ENCODE data around the gene PGLYRP4.
"Not testable (repeated sequence)": the region's sequence is repeated elsewhere in the genome, so short reads cannot be mapped to it uniquely, and the experiment has no call there.

PGLYRP4 gene

DNA sequence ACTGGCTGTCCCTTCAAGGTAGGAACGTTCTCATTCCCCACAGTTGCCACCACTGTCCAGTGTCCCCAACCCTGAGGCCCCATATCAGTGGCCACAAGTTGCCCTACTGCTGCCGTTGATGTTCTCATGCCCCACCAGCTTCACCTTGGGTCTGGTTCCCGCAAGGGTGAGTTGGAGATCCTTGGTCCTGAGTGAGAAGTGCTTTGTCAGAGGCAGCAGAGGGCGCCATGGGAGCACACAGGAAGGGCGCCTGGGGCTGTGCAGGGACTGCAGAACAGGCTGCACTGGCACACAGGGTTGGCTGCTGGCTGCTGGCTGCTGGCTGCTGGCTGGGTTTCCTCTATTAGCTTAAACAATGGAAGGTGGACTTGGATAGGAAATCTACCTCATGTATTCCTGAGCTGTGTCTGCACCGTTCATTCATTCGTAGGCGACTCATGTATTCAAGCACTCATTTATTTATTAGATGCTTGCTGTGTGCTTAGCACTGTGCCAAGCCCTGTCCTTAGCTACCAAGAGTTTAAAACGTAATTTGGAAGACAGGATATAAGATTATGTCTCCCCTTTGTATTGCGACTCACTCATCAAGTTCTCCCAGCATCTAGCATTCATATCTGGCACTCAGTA is 6.9 kb upstream of the PGLYRP4 start:
- no peak for DNase-seq

GRCh38 chr1:153354515-153355193 is 6.0 kb upstream of the PGLYRP4 start:
- no peak for DNase-seq

GRCh38 chr1:153353226-153353947 is 4.7 kb upstream of the PGLYRP4 start:
- no peak for DNase-seq

DNA sequence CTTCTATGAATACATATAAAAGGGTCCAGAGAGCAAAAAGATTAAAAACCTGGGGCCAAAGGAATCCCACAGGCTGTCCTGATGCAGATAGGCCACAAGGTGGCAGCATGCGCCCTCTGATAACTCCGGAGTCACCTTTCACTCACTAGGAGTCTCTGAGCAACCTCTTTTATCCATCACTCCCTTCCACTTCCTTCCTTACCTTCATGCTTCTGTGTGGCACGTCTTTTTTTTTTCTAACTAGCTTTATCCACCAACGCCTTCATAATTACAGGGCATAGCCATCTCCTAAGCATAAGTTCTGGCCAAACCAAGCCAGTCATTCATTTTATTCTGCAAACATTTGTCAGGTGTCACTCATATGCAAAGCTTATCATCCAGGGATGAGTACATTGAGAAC is 3.9 kb upstream of the PGLYRP4 start:
- peak; percentile 49 for DNase-seq

GRCh38 chr1:153350321-153350957 is 1.8 kb upstream of the PGLYRP4 start:
- no peak for DNase-seq

- DNase-seq: no peak
Measured at GRCh38 chr1:153349363-153350320, 1.0 kb upstream of the PGLYRP4 start.

- no peak for DNase-seq
Measured at GRCh38 chr1:153347856-153348255, 785 bp downstream of the PGLYRP4 start.

DNA sequence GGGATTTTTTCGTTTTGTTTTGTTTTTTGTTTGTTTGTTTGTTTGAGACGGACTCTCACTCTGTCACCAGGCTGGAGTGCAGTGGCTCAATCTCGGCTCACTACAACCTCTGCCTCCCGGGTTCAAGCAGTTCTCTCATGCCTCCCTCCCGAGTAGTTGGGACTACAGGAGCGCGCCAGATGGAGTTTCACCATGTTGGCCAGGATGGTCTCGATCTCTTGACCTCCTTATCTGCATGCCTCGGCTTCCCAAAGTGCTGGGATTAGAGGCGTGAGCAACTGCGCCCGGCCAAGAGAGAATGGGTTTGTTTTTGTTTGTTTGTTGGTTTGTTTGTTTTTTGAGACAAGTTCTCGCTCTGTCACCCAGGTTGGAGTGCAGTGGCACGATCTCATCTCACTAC is 1.6 kb downstream of the PGLYRP4 start:
- not testable (repeated sequence) for DNase-seq

- DNase-seq: no peak
Measured at GRCh38 chr1:153346077-153346723, 2.4 kb downstream of the PGLYRP4 start.

GRCh38 chr1:153345187-153346076 is 3.2 kb downstream of the PGLYRP4 start:
- no peak for DNase-seq

GRCh38 chr1:153344718-153345025 is 4.0 kb downstream of the PGLYRP4 start:
- DNase-seq: no peak

DNA sequence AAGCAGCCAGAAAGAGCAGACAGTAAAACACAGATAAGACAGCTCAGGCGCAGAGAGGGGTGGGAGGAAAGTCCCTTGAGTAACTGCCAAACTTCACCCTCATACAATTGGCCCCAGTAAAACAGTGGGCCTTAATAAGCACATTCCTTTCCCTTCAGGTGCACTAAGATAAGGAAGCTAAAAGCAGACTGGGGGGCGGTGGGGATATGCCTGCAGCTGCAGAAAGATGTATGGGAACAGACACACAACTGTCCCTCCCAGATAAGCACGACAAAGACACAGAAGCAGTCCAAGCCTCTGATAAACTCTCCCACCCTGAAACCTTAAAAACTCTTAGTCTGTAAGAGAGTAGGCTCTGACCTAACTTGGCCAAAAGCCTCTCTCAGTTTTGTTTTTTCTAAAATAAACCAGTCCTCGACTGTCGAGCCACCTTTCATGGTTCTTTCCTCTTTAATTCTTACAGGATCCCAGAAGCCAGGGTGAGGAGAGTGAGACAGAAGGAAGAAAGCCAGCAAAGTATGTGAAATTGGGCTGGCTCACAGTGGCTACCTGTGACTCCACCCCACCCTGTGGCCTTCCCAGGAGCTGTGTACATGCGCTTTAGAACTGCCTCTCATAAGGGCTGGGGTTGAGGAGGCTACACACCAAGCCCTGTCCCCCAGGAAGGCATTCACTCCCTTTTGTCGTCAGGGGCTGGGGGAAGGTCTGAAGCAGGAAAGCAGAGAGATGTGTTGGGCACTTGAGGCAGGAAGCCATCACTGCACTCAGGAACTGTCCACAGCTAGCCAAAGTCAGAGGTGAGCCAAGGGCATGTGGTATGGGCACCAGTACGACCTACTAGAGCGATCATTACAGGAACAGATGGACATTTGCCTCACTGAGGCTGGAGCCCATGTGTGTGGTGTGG is 4.6 kb downstream of the PGLYRP4 start:
- no peak for DNase-seq

- DNase-seq: no peak
Measured at GRCh38 chr1:153343040-153343681, 5.5 kb downstream of the PGLYRP4 start.

GRCh38 chr1:153342178-153342577 is 6.5 kb downstream of the PGLYRP4 start:
- no peak for DNase-seq

DNA sequence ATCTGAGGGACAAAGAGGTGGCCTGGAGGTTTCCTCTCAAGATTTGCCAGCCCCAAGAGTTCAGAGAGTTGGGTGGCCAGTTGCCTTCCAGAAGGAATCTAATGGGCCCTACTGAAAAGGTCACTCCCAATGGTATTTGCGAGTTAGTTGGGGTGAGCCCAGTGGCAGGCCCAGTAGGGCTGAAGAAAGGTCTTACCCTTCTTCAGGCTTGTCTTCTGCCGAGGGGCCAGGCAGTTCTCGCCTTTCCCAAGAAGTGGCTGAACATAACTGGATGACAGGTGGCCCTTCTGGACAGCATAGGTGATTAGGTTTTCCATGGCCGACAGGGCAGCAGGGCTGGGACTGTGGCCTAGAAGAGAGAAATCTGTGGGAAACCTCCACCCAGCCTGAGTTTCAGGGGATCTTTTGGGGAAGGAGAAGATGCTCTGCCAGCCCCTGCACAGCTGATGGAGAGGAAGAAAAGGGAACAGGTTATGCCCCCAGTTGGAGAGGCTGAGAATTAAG is 7.2 kb downstream of the PGLYRP4 start:
- DNase-seq: no peak

- DNase-seq: no peak
Measured at GRCh38 chr1:153340356-153340755, 8.3 kb downstream of the PGLYRP4 start.

DNA sequence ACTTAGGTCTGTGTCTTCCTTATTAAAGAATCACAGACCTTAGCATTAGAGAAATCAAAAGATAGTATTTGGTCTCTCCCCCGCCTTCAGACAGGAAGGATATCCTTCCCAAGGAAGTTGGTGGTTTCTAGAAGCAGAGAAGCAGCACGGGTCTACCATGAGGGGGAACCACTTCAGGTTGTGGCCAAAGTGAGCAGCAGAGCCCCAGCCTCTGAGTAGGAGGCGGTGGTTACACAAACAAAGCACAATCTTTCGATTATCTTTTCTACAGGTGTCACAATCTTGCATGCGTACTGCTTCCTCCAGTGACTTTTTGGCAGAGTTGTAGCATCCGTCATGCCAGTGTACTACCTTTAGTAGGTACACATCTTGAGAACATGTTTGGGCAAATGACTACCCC is 8.8 kb downstream of the PGLYRP4 start:
- DNase-seq: no peak

GRCh38 chr1:153337980-153338853 is 10.4 kb downstream of the PGLYRP4 start:
- no peak for DNase-seq
